PC-3 (cell line): ENCODE data around the gene IL31RA.

Experiments used
- CTCF ChIP-seq: fragments of 300-600 bp; sonication (generic); conservative IDR thresholded peaks from 2 replicates; pipeline ENCODE4 v1.5.1; 2017; ENCODE audit warnings: antibody characterized with exemption, low read depth, mild to moderate bottlenecking, low read length
- EZH2 ChIP-seq: fragments of 300-600 bp; sonication (generic); IDR thresholded peaks from one replicate; pipeline ENCODE4 v1.6.1; 2017; ENCODE audit warnings: antibody characterized with exemption, mild to moderate bottlenecking, low read length; ENCODE audit not compliant: unreplicated experiment
- EZH2phosphoT487 ChIP-seq: fragments of 300-600 bp; sonication (generic); IDR thresholded peaks from 2 replicates; pipeline ENCODE4 v1.6.1; 2018; ENCODE audit warnings: mild to moderate bottlenecking, antibody characterized with exemption, low read length, borderline replicate concordance

GRCh38 chr5:55895346-55895745, 44.2 kb downstream of the IL31RA start:
- TF ChIP-seq CTCF (no peak), EZH2 (no peak), EZH2phosphoT487 (no peak)
